ENCODE data around the gene PRR5. TPM values are rescaled to one million over a fixed set of nuclear protein-coding genes. Genes with fewer than 3 reads are reported as not detected.

PRR5 gene
- total and polyA plus RNA-seq, 3 experiments from 2014 or later: 26.4 to 175 (median 29.9) TPM

DNA sequence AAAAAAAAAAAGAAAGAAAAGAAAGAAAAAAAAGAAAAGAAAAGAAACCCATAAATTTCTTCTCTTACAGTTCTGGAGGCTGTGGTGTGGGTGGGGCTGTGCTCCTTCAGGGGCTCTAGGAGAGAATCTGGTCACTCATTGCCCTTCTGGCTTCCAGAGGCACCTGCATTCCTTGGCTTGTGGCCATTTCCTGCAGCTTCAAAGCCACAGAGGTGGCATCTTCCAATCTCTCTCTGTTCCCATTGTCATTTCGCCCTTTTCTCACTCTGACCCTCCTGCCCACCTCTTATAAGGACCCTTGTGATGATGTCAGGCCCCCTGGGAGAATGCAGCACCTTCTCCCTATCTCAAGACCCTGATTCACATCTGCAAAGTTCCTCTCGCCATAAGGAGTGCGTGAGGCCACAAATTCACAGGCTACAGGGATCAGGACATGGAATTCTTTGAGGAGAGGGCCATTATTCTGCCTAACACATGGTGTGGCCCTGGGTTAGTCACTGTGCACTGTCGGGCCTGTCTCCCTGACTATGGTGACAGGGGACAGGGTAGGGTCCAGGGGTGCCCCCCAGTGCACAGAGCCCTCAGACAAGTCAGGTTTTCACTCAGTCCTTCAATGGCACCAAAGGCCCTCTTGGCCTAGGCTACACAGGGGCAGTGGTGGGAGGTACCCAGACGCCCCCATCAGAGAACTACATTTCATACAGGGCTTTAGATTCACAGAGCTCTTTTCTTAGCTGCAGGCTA lies 38.6 kb upstream of the PRR5 start:
- no peaks in the 10 kb centered on the region for H3K27me3 ChIP-seq (ENCODE audit: insufficient read depth, low read length, poor library complexity, severe bottlenecking)
- Mint-ChIP-seq H3K27me3 (no peaks in the 10 kb centered on the region), H3K36me3 (no peaks in the 10 kb centered on the region), H3K9me3 (no peaks in the 10 kb centered on the region), H3K4me1 (peaks cover 49 to 72% (median 57%) of the 10 kb centered on the region in 3 donors), H3K4me3 (peak overlapping the region in 5 of 7 donors; percentile 30 to 77 (median 61)), H3K27ac (peak overlapping the region; percentile 5 to 90 (median 86))
- POLR2A ChIA-PET: interaction anchor here (0.6 to 2.4 kb wide), 3 partner anchors 22 to 1564 kb away, joined by 4 to 5 read pairs (median 5); partner anchors contain the start of gene PARVG
- no peak overlapping the region for H3K27ac ChIP-seq (ENCODE audit: low read depth, low read length)
- H3K4me3 ChIP-seq (ENCODE audit: low read length): peak overlapping the region; percentile 49
- no peaks in the 10 kb centered on the region for H3K9me3 ChIP-seq (ENCODE audit: low read length)
- DNase-seq: no peak
- peaks cover 50% of the 10 kb centered on the region for H3K4me1 ChIP-seq (ENCODE audit: insufficient read depth, low read length)
- H3K36me3 ChIP-seq (ENCODE audit: insufficient read depth, low read length): no peaks in the 10 kb centered on the region
- CTCF ChIA-PET: interaction anchor here (1.0 to 3.8 kb wide), 4 partner anchors 19 to 38 kb away, joined by 3 to 21 read pairs (median 4); no protein-coding TSS in a partner anchor

GRCh38 chr22:44664149-44664548 lies 37.9 kb upstream of the PRR5 start:
- H3K4me1 Mint-ChIP-seq: peaks cover 49 to 67% (median 57%) of the 10 kb centered on the region in 3 donors
- H3K36me3 Mint-ChIP-seq: no peaks in the 10 kb centered on the region
- Histone ChIP-seq H3K27ac (ENCODE audit: low read depth, low read length) (peak overlapping the region; percentile 39), H3K27me3 (ENCODE audit: insufficient read depth, low read length, poor library complexity, severe bottlenecking) (no peaks in the 10 kb centered on the region), H3K4me3 (ENCODE audit: low read length) (peak overlapping the region; percentile 49), H3K9me3 (ENCODE audit: low read length) (no peaks in the 10 kb centered on the region), H3K36me3 (ENCODE audit: insufficient read depth, low read length) (no peaks in the 10 kb centered on the region), H3K4me1 (ENCODE audit: insufficient read depth, low read length) (peaks cover 51% of the 10 kb centered on the region)
- DNase-seq: peak; percentile 36 to 76 (median 50)
- H3K9me3 Mint-ChIP-seq: no peaks in the 10 kb centered on the region
- POLR2A ChIA-PET: interaction anchor here (0.6 to 2.4 kb wide), 3 partner anchors 21 to 1565 kb away, joined by 4 to 5 read pairs (median 5); partner anchors contain the start of gene PARVG
- peak overlapping the region; percentile 30 to 79 (median 60) for H3K4me3 Mint-ChIP-seq
- H3K27me3 Mint-ChIP-seq: no peaks in the 10 kb centered on the region
- peak overlapping the region; percentile 82 to 93 (median 87) for H3K27ac Mint-ChIP-seq
- CTCF ChIA-PET: interaction anchor here (0.6 to 3.8 kb wide), 6 partner anchors 10 to 39 kb away, joined by 3 to 21 read pairs (median 4); no protein-coding TSS in a partner anchor

DNA sequence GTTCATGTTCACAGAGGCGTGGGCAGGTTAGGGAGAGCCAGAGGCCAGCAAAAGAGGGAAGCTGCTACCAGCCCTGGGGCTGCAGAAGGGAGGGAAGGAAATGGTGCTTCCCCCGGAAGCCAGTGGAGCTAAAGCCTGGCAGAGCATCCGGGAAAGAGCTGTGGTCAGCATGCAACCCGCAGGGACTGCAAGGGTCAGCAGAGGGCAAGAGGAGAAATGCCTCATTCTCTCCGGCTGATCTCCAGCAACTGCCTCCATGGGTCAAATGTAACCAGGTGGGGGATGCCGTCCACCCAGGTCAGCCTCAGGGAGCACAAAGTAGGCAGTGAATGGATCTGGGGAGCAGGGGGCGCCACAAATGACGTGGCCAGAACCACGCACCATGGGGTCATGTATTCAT lies 36.9 kb upstream of the PRR5 start:
- H3K27ac Mint-ChIP-seq: peak overlapping the region; percentile 56 to 92 (median 75)
- Histone ChIP-seq H3K4me3 (ENCODE audit: low read length) (no peak overlapping the region), H3K36me3 (ENCODE audit: insufficient read depth, low read length) (no peaks in the 10 kb centered on the region), H3K9me3 (ENCODE audit: low read length) (no peaks in the 10 kb centered on the region), H3K27ac (ENCODE audit: low read depth, low read length) (no peak overlapping the region), H3K4me1 (ENCODE audit: insufficient read depth, low read length) (peaks cover 61% of the 10 kb centered on the region), H3K27me3 (ENCODE audit: insufficient read depth, low read length, poor library complexity, severe bottlenecking) (no peaks in the 10 kb centered on the region)
- POLR2A ChIA-PET: interaction anchor here (2.4 kb wide), 1 partner anchor 484 kb away, joined by 5 read pairs; the partner anchor contains the start of gene PARVG
- no peaks in the 10 kb centered on the region for H3K36me3 Mint-ChIP-seq
- CTCF ChIA-PET: interaction anchor here (1.4 to 3.8 kb wide), 3 partner anchors 15 to 20 kb away, joined by 4 to 21 read pairs (median 5); no protein-coding TSS in a partner anchor
- peak overlapping the region in 5 of 7 donors; percentile 29 to 59 (median 44) for H3K4me3 Mint-ChIP-seq
- H3K27me3 Mint-ChIP-seq: no peaks in the 10 kb centered on the region
- no peaks in the 10 kb centered on the region for H3K9me3 Mint-ChIP-seq
- DNase-seq: no peak
- H3K4me1 Mint-ChIP-seq: peaks cover 55 to 76% (median 60%) of the 10 kb centered on the region in 3 donors

DNA sequence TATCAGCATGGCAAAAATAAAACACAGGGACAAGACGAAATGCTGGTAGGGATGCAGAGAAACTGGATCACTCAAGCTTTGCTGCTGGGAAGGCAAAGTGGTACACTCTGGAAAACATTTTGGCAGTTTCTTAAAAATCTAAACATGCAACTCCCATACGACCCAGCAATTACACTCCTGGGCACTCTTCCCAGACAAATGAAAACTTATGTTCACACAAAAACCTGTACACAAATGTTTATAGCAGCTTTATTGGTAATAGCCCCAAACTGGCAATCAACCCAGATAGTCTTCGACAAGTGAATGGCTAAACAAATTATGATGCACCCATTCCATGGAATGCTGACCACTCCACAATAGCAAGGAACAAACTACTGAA lies 35.8 kb upstream of the PRR5 start:
- Mint-ChIP-seq H3K36me3 (peaks cover 0 to 3% (median 0%) of the 10 kb centered on the region in 3 donors), H3K9me3 (no peaks in the 10 kb centered on the region), H3K4me3 (peak overlapping the region in 2 of 7 donors; percentile 39 to 89), H3K27me3 (no peaks in the 10 kb centered on the region), H3K27ac (peak overlapping the region in 7 of 8 donors; percentile 37 to 94 (median 92)), H3K4me1 (peaks cover 64 to 85% (median 70%) of the 10 kb centered on the region in 3 donors)
- H3K4me1 ChIP-seq (ENCODE audit: insufficient read depth, low read length): peaks cover 72% of the 10 kb centered on the region
- H3K9me3 ChIP-seq (ENCODE audit: low read length): no peaks in the 10 kb centered on the region
- POLR2A ChIA-PET: interaction anchor here (0.7 kb wide), 1 partner anchor 710 kb away, joined by 11 read pairs; no protein-coding TSS in a partner anchor
- CTCF ChIA-PET: interaction anchor here (0.8 to 3.8 kb wide), 3 partner anchors 16 to 23 kb away, joined by 3 to 21 read pairs (median 3); no protein-coding TSS in a partner anchor
- DNase-seq: no peak
- H3K27ac ChIP-seq (ENCODE audit: low read depth, low read length): no peak overlapping the region
- H3K4me3 ChIP-seq (ENCODE audit: low read length): no peak overlapping the region
- H3K36me3 ChIP-seq (ENCODE audit: insufficient read depth, low read length): no peaks in the 10 kb centered on the region
- no peaks in the 10 kb centered on the region for H3K27me3 ChIP-seq (ENCODE audit: insufficient read depth, low read length, poor library complexity, severe bottlenecking)

GRCh38 chr22:44667276-44667675 lies 34.7 kb upstream of the PRR5 start:
- peaks cover 71 to 85% (median 73%) of the 10 kb centered on the region in 3 donors for H3K4me1 Mint-ChIP-seq
- Histone ChIP-seq H3K4me3 (ENCODE audit: low read length) (peak overlapping the region; percentile 56), H3K27ac (ENCODE audit: low read depth, low read length) (peak overlapping the region; percentile 85), H3K27me3 (ENCODE audit: insufficient read depth, low read length, poor library complexity, severe bottlenecking) (no peaks in the 10 kb centered on the region), H3K9me3 (ENCODE audit: low read length) (no peaks in the 10 kb centered on the region), H3K4me1 (ENCODE audit: insufficient read depth, low read length) (peaks cover 82% of the 10 kb centered on the region), H3K36me3 (ENCODE audit: insufficient read depth, low read length) (no peaks in the 10 kb centered on the region)
- H3K4me3 Mint-ChIP-seq: peak overlapping the region; percentile 65 to 95 (median 81)
- ChIA-PET POLR2A (interaction anchor here (0.7 to 1.4 kb wide), 4 partner anchors 10 to 1579 kb away, joined by 3 to 6 read pairs (median 4); partner anchors contain the start of gene PARVG), CTCF (interaction anchor here (1.5 to 5.6 kb wide), 2 partner anchors 16 to 22 kb away, joined by 3 to 46 read pairs; no protein-coding TSS in a partner anchor)
- H3K27ac Mint-ChIP-seq: peak overlapping the region; percentile 78 to 98 (median 92)
- DNase-seq: no peak
- no peaks in the 10 kb centered on the region for H3K27me3 Mint-ChIP-seq
- no peaks in the 10 kb centered on the region for H3K9me3 Mint-ChIP-seq
- peaks cover 0 to 5% (median 0%) of the 10 kb centered on the region in 3 donors for H3K36me3 Mint-ChIP-seq

DNA sequence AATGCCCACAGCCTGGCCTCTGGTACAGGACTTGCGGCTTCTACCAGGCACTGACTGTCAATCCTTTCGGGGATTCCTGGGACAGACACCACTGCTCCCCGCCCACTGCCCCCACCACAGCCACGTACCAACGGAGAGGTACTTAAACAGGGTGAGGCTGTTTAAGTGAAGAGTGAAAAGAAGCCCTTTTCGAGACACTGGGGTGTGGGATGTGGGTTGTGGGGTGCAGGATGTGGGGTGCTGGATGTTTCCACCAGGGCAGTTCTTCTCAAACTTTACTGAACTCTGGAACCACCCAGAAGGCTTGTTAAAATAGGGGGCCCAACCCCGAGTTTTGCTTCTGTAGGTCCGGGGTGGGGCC lies 34.2 kb upstream of the PRR5 start:
- H3K27me3 Mint-ChIP-seq: no peaks in the 10 kb centered on the region
- H3K36me3 Mint-ChIP-seq: peaks cover 0 to 5% (median 0%) of the 10 kb centered on the region in 3 donors
- H3K9me3 ChIP-seq (ENCODE audit: low read length): no peaks in the 10 kb centered on the region
- H3K9me3 Mint-ChIP-seq: no peaks in the 10 kb centered on the region
- CTCF ChIA-PET: interaction anchor here (5.6 kb wide), 1 partner anchor 16 kb away, joined by 46 read pairs; no protein-coding TSS in a partner anchor
- peak overlapping the region; percentile 65 to 95 (median 81) for H3K4me3 Mint-ChIP-seq
- H3K27me3 ChIP-seq (ENCODE audit: insufficient read depth, low read length, poor library complexity, severe bottlenecking): no peaks in the 10 kb centered on the region
- H3K36me3 ChIP-seq (ENCODE audit: insufficient read depth, low read length): no peaks in the 10 kb centered on the region
- H3K4me1 ChIP-seq (ENCODE audit: insufficient read depth, low read length): peaks cover 82% of the 10 kb centered on the region
- peak overlapping the region; percentile 78 to 98 (median 92) for H3K27ac Mint-ChIP-seq
- peaks cover 71 to 85% (median 73%) of the 10 kb centered on the region in 3 donors for H3K4me1 Mint-ChIP-seq
- H3K4me3 ChIP-seq (ENCODE audit: low read length): peak overlapping the region; percentile 56
- peak; percentile 77 to 91 (median 86) for DNase-seq
- H3K27ac ChIP-seq (ENCODE audit: low read depth, low read length): peak overlapping the region; percentile 85
- POLR2A ChIA-PET: interaction anchor here (1.2 to 2.2 kb wide), 3 partner anchors 9 to 487 kb away, joined by 3 to 7 read pairs (median 6); partner anchors contain the start of gene PARVG

DNA sequence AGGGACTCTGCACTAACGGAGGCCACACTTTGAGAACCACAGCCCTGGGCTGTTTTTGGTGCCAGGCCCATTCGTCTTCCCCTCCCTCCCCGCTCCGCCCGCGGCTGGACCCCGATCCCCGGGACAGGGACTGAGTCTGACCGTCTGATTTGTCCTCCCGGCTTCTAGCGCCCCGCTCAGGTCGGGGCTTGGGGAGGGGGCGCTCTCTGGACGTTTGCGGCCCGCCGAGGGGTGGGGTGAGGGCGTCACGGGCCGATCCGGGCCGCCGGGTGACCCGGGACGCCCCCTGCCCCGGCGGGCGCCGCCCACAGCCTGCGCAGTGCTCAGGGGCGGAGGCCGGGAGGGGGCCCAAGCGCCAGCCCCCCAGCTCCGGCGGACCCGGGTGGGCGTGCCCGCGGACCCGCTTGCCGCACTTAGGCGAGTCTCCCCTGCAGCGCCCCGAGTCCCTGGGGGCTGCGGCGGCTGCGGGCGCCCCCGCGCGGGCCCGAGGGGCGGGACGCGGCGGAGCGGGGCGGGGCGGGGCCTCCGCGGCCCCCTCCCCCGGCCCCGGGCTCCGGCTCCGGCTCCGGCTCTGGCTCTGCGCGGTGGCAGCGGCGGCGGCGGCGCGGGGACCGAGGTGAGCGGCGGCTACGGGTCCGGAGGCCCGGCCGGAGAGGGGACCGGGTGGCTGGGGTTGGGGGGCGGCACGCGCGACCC lies 33.7 kb upstream of the PRR5 start:
- H3K27ac Mint-ChIP-seq: peak overlapping the region; percentile 78 to 98 (median 92)

More for the DNA sequence above, 33.7 kb upstream of the PRR5 start:
- Histone ChIP-seq H3K27me3 (ENCODE audit: insufficient read depth, low read length, poor library complexity, severe bottlenecking) (no peaks in the 10 kb centered on the region), H3K4me3 (ENCODE audit: low read length) (peak overlapping the region; percentile 56), H3K36me3 (ENCODE audit: insufficient read depth, low read length) (no peaks in the 10 kb centered on the region), H3K27ac (ENCODE audit: low read depth, low read length) (peak overlapping the region; percentile 85), H3K4me1 (ENCODE audit: insufficient read depth, low read length) (peaks cover 83% of the 10 kb centered on the region), H3K9me3 (ENCODE audit: low read length) (no peaks in the 10 kb centered on the region)
- H3K4me1 Mint-ChIP-seq: peaks cover 69 to 88% (median 72%) of the 10 kb centered on the region in 3 donors
- ChIA-PET POLR2A (interaction anchor here (1.2 to 2.2 kb wide), 3 partner anchors 9 to 487 kb away, joined by 3 to 7 read pairs (median 6); partner anchors contain the start of gene PARVG), CTCF (interaction anchor here (5.6 kb wide), 1 partner anchor 15 kb away, joined by 46 read pairs; no protein-coding TSS in a partner anchor)
- H3K9me3 Mint-ChIP-seq: no peaks in the 10 kb centered on the region
- peak overlapping the region; percentile 65 to 95 (median 81) for H3K4me3 Mint-ChIP-seq
- H3K36me3 Mint-ChIP-seq: peaks cover 0 to 5% (median 0%) of the 10 kb centered on the region in 3 donors
- DNase-seq: peak; percentile 58 to 77 (median 71)
- no peaks in the 10 kb centered on the region for H3K27me3 Mint-ChIP-seq

Data from CD8-positive, alpha-beta memory T cell (primary cell).